Fibroblast of lung (primary cell): Measurements from ENCODE around the gene FNDC3A.

Experiments
- CTCF ChIP-seq, 2 donors: IDR thresholded peaks in 1 of 2; conservative IDR thresholded peaks in 1 of 2; 1 replicate in 1 of 2; 2 replicates in 1 of 2; pipeline ENCODE4 v1.5.1; 2011 to 2012; ENCODE audit warnings: low read length in 2 of 2, control low read depth in 1 of 2, inconsistent platforms in 1 of 2, low read depth in 1 of 2, mild to moderate bottlenecking in 1 of 2
- EZH2 ChIP-seq: IDR thresholded peaks from 2 replicates; pipeline ENCODE4 v1.5.1; 2012; ENCODE audit warnings: low read length, control low read depth, mild to moderate bottlenecking; ENCODE audit errors: missing control alignments

- no peak for TF ChIP-seq CTCF (conservative IDR thresholded peaks at IDR 0.05 in 1 of 2, IDR thresholded peaks at IDR 0.05 in 1 of 2; ENCODE audit: low read depth in 1 of 2, low read length in 2 of 2)
- no peak for TF ChIP-seq EZH2
Measured at GRCh38 chr13:49099513-49099877, 123.8 kb downstream of the FNDC3A start.
